ENCODE measurements around the gene THBS3.
A peak's percentile ranks its signal among the peaks of the same experiment; 100 is the strongest.
"Not testable (repeated sequence)": the region's sequence is repeated elsewhere in the genome, so short reads cannot be mapped to it uniquely, and the experiment has no call there.

The THBS3 gene

GRCh38 chr1:155207806-155208540 lies at the start of gene THBS3:
Gene THBS3, minus strand, starts transcription at chr1:155207897. Its CDS starts 21 bp downstream, at chr1:155207876.
- DNase-seq (no peak), ATAC-seq (no peak)

- no peak for DNase-seq
- ATAC-seq: no peak
These were observed 48.6 kb upstream of the THBS3 start for GRCh38 chr1:155256058-155256852.

DNA sequence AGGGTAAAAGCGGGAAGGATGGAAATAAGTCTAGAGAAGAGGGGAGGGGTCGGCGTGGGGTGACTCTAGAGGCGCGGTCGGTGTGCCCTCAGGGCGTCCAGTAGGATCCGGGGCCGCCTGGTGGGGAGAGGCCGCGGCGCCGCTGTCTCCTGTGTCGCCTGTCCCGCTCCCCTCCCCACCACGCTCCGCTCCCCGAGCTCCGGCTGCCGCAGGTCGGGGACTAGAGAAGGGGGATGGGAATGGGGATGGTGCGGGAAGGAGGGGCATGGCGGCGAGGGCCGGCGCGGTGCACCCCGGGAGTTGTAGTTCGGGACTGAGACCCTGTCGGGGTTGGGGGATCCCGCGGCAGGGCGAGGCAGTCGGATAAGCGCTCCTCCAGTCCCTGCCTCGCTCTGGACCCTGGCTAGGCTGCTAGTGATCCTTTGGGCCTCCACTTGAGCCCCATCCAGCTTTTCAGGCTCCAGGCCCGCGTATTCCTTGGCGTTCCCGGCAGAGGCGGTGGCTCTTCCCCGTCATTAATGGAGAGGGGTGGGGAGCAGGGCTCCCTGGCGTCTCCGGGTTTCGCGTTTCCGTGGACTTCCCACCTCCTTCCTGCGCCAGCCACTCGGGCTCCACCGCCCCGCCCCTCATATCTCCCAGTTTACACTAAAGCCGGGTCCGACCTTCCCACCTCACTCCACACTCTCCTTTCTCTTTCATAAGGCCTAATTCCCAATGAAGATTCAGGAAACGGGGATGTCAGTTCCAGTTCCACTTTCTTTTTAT lies 47.7 kb upstream of the THBS3 start, which contains the start of gene ENTREP3:
Gene ENTREP3, minus strand, starts transcription at position 241 of the 765 bp plus-strand sequence. CDS start 606 bp downstream, outside the sequence.
- DNase-seq (peak; percentile 85), ATAC-seq (peak; percentile 66)

DNA sequence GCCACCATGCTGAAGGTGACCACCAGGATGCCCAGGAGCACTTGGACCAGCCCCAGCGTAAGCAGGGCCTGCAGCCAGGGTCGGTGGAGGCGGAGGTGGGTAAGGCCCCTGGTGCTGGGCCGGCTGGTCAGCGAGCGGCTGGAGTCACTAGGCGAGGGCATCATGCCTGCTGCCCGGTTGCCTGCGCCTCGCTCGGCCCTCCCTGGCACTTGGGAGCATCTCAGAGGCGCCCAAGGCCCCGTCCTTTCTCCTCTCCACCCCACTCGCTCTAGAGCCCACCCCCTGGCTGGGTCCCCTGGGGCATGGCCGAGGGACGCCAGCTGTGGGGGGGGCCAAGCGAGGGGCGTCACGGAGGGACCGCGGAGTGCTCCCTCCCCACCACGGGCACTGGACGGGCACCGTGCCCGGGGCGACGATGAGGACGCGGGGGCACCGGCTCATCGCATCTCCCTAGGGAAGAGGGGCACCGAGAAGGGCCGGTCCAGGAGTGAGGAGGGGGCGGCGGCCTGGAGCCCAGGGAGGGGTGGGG lies 47.1 kb upstream of the THBS3 start:
- ATAC-seq: no peak
- no peak for DNase-seq

GRCh38 chr1:155254228-155254713 lies 46.6 kb upstream of the THBS3 start:
- ATAC-seq (no peak), DNase-seq (no peak)

DNA sequence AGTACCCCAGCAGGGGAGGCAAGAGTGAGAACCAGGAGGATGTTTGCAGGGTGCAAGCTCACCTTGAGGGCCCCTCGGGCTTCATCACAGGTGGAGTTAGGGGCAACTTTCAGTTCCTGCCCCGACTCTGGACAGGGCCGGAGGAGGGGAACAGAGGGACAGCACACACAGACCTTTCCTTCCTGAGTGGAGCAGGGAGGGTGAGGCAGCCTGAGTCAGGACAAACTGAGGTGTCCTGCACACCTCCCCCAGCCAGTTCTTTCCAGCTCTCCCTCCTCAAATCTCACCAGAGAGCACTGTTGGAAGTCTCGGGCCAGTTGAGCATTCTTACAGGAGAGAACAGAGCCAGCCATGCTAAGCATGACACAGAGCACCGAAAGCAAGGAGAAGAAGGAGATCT lies 46.1 kb upstream of the THBS3 start:
- DNase-seq (no peak), ATAC-seq (no peak)

DNA sequence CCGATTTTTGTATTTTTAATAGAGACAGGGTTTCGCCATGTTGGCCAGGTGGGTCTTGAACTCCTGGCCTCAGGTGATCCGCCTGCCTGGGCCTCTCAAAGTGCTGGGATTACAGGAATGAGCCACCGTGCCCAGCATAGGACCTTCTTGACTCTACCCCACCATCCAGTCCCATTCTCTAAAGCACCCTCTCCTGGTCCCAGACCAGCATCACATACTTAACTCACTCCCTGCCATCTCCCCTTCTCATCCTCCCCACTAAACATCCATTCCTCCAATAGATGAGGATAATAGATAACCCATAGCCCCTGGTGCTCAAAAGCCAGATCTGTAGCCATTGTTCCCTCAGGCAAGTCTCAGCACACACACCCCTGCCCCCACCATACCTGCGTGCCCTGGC lies 45.5 kb upstream of the THBS3 start:
- DNase-seq (no peak), ATAC-seq (no peak)

DNA sequence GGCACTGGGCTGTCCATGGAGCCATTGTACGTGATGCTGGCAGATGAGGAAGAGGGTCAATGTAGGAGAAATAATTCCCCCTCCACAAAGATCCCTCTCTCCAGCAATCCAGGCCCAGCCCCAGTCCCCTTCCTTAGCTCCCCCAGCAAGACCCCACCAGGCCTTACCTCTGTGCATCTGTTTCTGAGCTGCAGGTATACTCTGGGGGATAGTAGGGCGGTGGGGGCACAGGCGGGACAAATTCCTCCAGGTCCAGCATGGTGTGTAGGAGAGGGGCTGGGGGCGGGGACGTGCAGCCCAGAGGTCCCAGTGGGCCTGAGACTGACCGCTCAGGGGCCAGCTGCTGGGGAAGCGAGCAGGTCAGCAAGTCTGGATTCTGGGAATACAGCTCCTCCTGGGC lies 43.9 kb upstream of the THBS3 start:
- no peak for DNase-seq
- ATAC-seq: no peak

DNA sequence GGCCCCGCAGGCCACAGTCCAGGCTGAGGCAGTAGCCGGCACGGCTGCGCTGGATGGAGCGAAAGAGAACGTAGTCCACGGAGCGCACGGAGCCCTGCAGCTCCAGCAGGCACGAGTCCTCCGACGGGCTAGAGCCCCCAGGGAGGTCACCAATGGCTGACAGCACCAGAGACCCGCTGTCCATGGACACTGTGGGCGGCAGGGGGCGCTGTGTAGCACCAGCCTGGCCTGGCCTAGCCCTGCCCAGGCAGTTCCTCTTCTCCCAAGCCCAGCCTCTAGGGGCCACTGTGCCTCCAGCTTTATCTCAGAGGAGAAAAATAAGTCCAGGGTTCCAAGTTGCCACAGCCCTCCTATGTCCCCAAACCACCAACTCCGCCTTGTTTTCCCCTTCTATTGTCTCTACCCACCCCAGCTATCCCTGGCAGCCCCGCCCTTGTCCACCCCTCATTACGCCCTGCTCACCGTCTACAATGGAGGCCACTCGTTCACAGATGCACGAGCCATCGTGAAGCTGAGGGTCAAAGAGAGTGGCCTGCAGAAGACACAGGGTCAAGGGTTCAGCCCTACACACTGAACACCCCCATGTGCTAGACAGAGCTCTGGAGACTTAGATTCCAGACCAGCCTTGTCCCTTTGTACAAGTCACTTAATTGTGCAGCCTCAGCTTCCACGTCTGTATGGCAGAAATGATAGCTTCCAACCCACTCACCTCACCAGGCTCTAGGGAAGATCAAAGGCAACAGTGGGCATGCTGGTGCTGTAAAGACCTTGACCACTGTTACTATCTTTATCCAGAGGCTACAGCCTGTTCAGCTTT lies 43.1 kb upstream of the THBS3 start:
- peak; percentile 99 for DNase-seq

DNA sequence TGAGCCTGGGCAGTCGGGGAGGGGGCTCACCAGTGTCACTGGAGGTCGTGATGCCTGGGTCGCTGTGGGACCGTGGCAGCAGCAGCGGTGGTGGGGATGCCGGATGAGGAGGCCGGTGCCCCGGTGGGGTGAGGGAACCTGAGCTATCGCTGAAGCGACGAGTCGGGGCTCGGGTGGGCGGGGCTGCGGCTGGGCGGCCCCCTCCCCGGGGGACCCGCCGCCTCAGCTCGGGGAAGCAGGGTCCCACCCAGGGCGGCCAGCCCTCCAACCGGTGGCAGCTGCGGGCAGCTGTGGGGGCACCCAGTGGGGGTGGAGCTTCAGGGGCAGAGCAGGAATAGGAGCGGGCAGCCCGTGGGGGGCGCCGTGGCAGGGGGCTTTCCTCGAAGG lies 42.5 kb upstream of the THBS3 start:
- DNase-seq (no peak), ATAC-seq (peak; percentile 15)

More for the DNA sequence above, 43.1 kb upstream of the THBS3 start:
- ATAC-seq: peak; percentile 95

DNA sequence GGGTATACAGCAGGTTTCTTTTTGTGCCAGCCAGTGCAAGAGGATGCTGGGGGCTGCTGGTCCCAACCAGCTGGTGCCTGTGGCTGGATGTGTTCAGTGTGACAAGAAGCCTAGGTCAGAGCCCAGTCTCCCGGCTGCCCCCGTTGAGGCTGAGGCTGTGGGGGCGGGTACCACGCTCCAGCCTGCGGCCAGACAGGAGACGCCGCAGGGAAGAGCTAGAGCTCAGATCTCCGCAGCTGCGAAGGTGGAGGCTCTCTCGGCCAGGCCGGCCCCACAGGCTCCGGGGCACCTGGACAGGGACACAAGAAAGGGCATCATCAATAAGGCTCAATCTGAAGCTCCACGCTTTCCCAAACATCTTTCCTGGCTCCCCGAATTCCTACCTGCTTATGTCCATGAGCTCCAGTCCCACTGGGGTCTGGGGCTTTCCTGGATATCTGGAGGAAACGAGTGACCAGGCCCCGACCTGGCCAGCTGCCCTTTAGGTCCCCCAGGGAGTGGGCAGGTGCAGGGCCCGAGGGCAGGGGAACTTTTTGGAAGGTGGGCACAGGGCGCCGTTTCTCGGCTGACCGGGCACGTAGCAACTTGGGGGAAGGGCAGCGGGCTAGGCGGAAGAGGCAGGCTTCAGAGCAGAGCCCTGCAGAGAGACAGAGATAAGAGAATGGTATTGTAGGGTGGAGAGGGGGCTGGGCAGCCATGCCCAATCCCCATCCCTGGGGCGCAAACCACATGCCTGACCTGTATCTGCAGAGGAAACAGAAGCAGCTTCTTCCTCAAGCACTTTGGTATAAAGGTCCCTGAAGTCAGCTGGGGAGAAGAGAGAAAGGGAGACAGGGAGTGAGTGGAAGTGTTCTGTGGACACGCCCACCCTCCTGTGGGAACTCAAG lies 40.2 kb upstream of the THBS3 start:
- no peak for ATAC-seq

GRCh38 chr1:155246796-155247195 lies 39.1 kb upstream of the THBS3 start:
- ATAC-seq: not testable (repeated sequence)

More for the DNA sequence above, 40.2 kb upstream of the THBS3 start:
- no peak for DNase-seq

DNA sequence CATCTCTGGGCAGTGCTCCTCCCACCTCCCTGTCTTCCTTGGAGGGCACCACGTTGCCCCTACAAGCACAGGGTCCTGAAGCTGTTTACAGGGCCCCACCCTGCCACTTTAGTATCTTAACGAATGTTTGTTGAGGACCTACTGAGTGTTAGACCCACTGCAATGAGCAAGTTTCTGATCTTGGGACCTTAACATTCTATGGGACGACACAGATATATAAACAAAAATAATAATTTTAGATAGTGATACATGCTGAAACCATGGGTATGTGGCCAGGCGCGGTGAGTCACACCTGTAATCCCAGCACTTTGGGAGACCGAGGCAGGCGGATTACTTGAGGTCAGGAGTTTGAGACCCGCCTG lies 37.4 kb upstream of the THBS3 start:
- peak; percentile 19 for ATAC-seq
- no peak for DNase-seq

More at GRCh38 chr1:155246796-155247195, 39.1 kb upstream of the THBS3 start:
- DNase-seq: not testable (repeated sequence)

- peak; percentile 96 for ATAC-seq
- DNase-seq: peak; percentile 96
These were observed 36.9 kb upstream of the THBS3 start for GRCh38 chr1:155244368-155245162.

GRCh38 chr1:155242805-155243358 lies 35.2 kb upstream of the THBS3 start:
- ATAC-seq (no peak), DNase-seq (no peak)

DNA sequence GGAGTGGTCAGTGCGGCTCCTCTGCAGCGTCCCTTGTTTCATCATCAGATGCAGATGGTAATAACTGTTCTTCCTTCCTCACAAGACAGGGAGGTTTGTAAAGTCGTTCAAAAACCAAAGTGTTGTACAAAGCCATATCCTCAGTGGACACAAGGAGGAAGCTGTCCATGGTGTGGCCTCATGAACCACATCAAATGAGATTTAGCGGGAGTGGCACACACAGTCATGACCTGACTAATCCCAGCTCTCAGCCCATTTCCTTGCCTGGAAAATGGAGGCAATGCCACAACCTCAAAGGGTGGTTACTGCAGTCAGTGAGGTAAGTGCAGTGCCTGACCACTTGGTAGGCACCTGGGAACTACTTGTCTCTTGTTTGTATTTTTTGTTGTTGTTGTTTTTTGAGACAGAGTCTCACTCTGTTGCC lies 34.2 kb upstream of the THBS3 start:
- ATAC-seq: no peak
- no peak for DNase-seq

DNA sequence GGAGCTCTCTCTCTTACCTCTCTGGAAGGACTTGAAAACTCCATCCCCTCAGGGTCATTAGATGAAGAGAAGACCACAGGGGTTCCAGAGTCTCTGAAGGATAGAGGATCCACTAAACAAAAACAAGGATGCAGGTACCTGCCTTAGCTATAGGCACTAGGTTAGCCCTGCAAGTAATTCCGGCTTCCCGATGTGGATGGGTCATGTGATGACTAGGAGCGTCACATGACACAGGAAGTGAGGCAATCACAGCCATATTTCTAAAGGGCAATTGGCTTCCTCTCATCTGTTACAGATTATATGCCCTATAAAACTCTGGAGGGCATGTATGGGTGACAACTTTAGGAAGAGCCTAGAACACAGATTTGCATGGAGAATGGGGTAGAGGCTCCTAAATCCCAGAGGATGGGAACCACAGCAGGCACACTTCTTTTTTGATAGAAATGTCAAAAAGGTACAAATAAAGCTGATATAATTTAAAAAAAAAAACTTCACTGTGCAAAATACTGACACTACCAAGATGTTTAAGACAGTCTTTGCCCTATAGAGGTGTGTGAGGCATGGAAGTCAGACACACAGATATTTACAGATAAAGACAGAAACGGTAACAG lies 33.5 kb upstream of the THBS3 start:
- ATAC-seq: peak; percentile 14
- DNase-seq: peak; percentile 65

DNA sequence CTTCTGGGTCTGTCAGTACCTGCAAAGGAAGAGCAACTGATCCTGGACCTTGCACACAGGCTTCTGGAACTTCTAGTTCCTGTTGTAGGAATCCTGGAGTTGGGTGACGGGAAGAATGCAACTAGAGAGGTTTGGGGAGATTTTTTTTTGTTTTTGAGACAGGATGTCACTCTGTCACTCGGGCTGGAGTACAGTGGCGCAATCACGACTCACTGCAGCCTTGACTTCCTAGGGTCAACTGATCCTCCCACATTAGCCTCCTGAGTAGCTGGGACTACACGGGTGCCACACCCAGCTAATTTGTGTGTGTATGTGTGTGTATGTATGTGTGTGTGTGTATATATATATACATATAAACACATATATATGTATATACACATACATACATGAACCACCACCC lies 28.8 kb upstream of the THBS3 start:
- ATAC-seq (no peak), DNase-seq (no peak)
